WERI-Rb-1 (cell line): ENCODE measurements around the gene SOAT2.

ENCODE experiments used
- DNase-seq: peaks from one replicate; pipeline ENCODE4 v3.0.0-alpha.2; 2020
- H3K27ac ChIP-seq: fragments of 250-450 bp; sonication (Bioruptor Pico); 2 replicates; pipeline ENCODE4 v1.5.1; 2020; ENCODE audit warnings: mild to moderate bottlenecking, moderate library complexity
- H3K27me3 ChIP-seq: fragments of 250-450 bp; sonication (Bioruptor Pico); 2 replicates; pipeline ENCODE4 v1.5.1; 2021; ENCODE audit warnings: mild to moderate bottlenecking, low read depth, moderate library complexity; ENCODE audit not compliant: insufficient read depth, severe bottlenecking
- H3K36me3 ChIP-seq: fragments of 250-450 bp; sonication (Bioruptor Pico); 2 replicates; pipeline ENCODE4 v1.5.1; 2020; ENCODE audit warnings: mild to moderate bottlenecking, moderate library complexity
- H3K4me3 ChIP-seq: 2 replicates; pipeline ENCODE4 v1.5.1; 2011; ENCODE audit warnings: low read depth, mild to moderate bottlenecking, control low read depth, low read length
- H3K9me3 ChIP-seq: fragments of 250-450 bp; sonication (Bioruptor Pico); 2 replicates; pipeline ENCODE4 v1.5.1; 2021; ENCODE audit warnings: mild to moderate bottlenecking, moderate library complexity; ENCODE audit not compliant: severe bottlenecking
- CTCF ChIP-seq: IDR thresholded peaks from 2 replicates; pipeline ENCODE4 v1.5.1; 2011; ENCODE audit warnings: low read depth, mild to moderate bottlenecking, control low read depth, inconsistent platforms, low read length

The SOAT2 gene

GRCh38 chr12:53061404-53062010 is 41.8 kb upstream of the SOAT2 start:
- H3K27ac ChIP-seq = no peak overlapping the region
- DNase-seq = peak; percentile 61
- no peaks in the 10 kb centered on the region for H3K27me3 ChIP-seq
- no peak overlapping the region for H3K4me3 ChIP-seq
- TF ChIP-seq CTCF = peak; percentile 68
- H3K9me3 ChIP-seq = no peaks in the 10 kb centered on the region
- peaks cover 2% of the 10 kb centered on the region; the same call in 1 of the 2 replicates for H3K36me3 ChIP-seq

GRCh38 chr12:53062011-53062961 is 41.0 kb upstream of the SOAT2 start:
- Histone ChIP-seq H3K27me3 (no peaks in the 10 kb centered on the region), H3K27ac (0 out of 2 replicates have a peak overlapping the region, but pooled peaks have one; percentile 4), H3K9me3 (no peaks in the 10 kb centered on the region), H3K4me3 (no peak overlapping the region), H3K36me3 (peaks cover 2% of the 10 kb centered on the region; the same call in 1 of the 2 replicates)
- DNase-seq = no peak
- TF ChIP-seq CTCF = no peak

- 0 out of 2 replicates have a peak overlapping the region, but pooled peaks have one; percentile 4 for H3K27ac ChIP-seq
- H3K36me3 ChIP-seq = peaks cover 2% of the 10 kb centered on the region; the same call in 1 of the 2 replicates
These were observed 40.1 kb upstream of the SOAT2 start for GRCh38 chr12:53062977-53063707.

GRCh38 chr12:53063708-53064612 is 39.3 kb upstream of the SOAT2 start:
- H3K27ac ChIP-seq = no peak overlapping the region

More at GRCh38 chr12:53062977-53063707, 40.1 kb upstream of the SOAT2 start:
- H3K27me3 ChIP-seq = no peaks in the 10 kb centered on the region
- TF ChIP-seq CTCF = no peak
- no peak overlapping the region for H3K4me3 ChIP-seq
- DNase-seq = peak; percentile 61
- no peaks in the 10 kb centered on the region for H3K9me3 ChIP-seq

More at GRCh38 chr12:53063708-53064612, 39.3 kb upstream of the SOAT2 start:
- peak; percentile 56 for TF ChIP-seq CTCF
- DNase-seq = peak; percentile 67
- Histone ChIP-seq H3K36me3 (peaks cover 2% of the 10 kb centered on the region; the same call in 1 of the 2 replicates), H3K4me3 (no peak overlapping the region), H3K27me3 (no peaks in the 10 kb centered on the region), H3K9me3 (no peaks in the 10 kb centered on the region)
